Mesenchymal stem cell (in vitro differentiated cells and primary cell): ENCODE measurements around the gene PHB1.

Source experiments
- DNase-seq: peaks from one replicate; pipeline ENCODE4 v3.0.0-alpha.2; 2013
- H2AFZ ChIP-seq: one replicate; pipeline ENCODE4 v1.6.1; 2013; ENCODE audit warnings: low read depth, mild to moderate bottlenecking, control low read depth, inconsistent platforms, low read length, moderate library complexity
- H2AK5ac ChIP-seq: 2 replicates; pipeline ENCODE4 v1.6.1; 2013; ENCODE audit warnings: low read length, moderate library complexity, mild to moderate bottlenecking, inconsistent platforms; ENCODE audit not compliant: severe bottlenecking
- H2BK120ac ChIP-seq: one replicate; pipeline ENCODE4 v1.6.1; 2013; ENCODE audit warnings: low read depth, mild to moderate bottlenecking, inconsistent platforms, low read length, moderate library complexity
- H2BK12ac ChIP-seq, 2 experiments: one replicate each; pipeline ENCODE4 v1.6.1; 2013; ENCODE audit warnings: inconsistent platforms in 2 of 2, low read length in 2 of 2, mild to moderate bottlenecking in 2 of 2, moderate library complexity in 2 of 2, control low read depth in 1 of 2
- H2BK15ac ChIP-seq: one replicate; pipeline ENCODE4 v1.6.1; 2013; ENCODE audit warnings: mild to moderate bottlenecking, low read depth, inconsistent platforms; ENCODE audit not compliant: poor library complexity, severe bottlenecking
- H2BK5ac ChIP-seq: 2 replicates; pipeline ENCODE4 v1.6.1; 2013; ENCODE audit warnings: low read depth, mild to moderate bottlenecking, low read length, control low read depth, inconsistent platforms; ENCODE audit not compliant: poor library complexity, severe bottlenecking
- H3K14ac ChIP-seq, 2 experiments: one replicate each; pipeline ENCODE4 v1.6.1; 2013; ENCODE audit warnings: inconsistent platforms in 2 of 2, low read length in 2 of 2, control low read depth in 1 of 2, mild to moderate bottlenecking in 1 of 2, moderate library complexity in 1 of 2
- H3K18ac ChIP-seq, 2 experiments: one replicate each; pipeline ENCODE4 v1.6.1; 2013; ENCODE audit warnings: inconsistent platforms in 2 of 2, low read length in 2 of 2, control low read depth in 1 of 2, low read depth in 1 of 2, mild to moderate bottlenecking in 1 of 2
- H3K23ac ChIP-seq, 2 experiments: one replicate each; pipeline ENCODE4 v1.6.1; 2013; ENCODE audit warnings: inconsistent platforms in 2 of 2, low read length in 2 of 2, mild to moderate bottlenecking in 2 of 2, moderate library complexity in 2 of 2, control low read depth in 1 of 2
- H3K27ac ChIP-seq: 2 replicates; pipeline ENCODE4 v1.5.1; 2013; ENCODE audit warnings: mild to moderate bottlenecking, moderate library complexity, low read length, control low read depth, inconsistent platforms; ENCODE audit not compliant: poor library complexity, severe bottlenecking
- H3K27me3 ChIP-seq, 2 experiments: 2 replicates each; pipeline versions ENCODE4 v1.6.1 to v1.7.0; 2013; ENCODE audit warnings: low read length in 2 of 2, mild to moderate bottlenecking in 2 of 2, moderate library complexity in 2 of 2, control low read depth in 1 of 2, inconsistent platforms in 1 of 2; ENCODE audit not compliant: control insufficient read depth in 1 of 2, insufficient read depth in 1 of 2
- H3K36me3 ChIP-seq, 2 experiments: 2 replicates each; pipeline versions ENCODE4 v1.6.1 to v1.7.0; 2013; ENCODE audit warnings: low read length in 2 of 2, control low read depth in 1 of 2, inconsistent platforms in 1 of 2, low read depth in 1 of 2, mild to moderate bottlenecking in 1 of 2; ENCODE audit not compliant: insufficient read depth in 2 of 2, control insufficient read depth in 1 of 2
- H3K4ac ChIP-seq, 2 experiments: one replicate each; pipeline ENCODE4 v1.6.1; 2013; ENCODE audit warnings: inconsistent platforms in 2 of 2, low read length in 2 of 2, mild to moderate bottlenecking in 2 of 2, moderate library complexity in 2 of 2, control low read depth in 1 of 2, low read depth in 1 of 2
- H3K4me1 ChIP-seq: 2 replicates; pipeline ENCODE4 v1.6.1; 2013; ENCODE audit warnings: low read depth, low read length, control low read depth; ENCODE audit not compliant: control insufficient read depth, insufficient read depth
- H3K4me2 ChIP-seq: 2 replicates; pipeline ENCODE4 v1.6.1; 2013; ENCODE audit warnings: low read length, mild to moderate bottlenecking, inconsistent platforms; ENCODE audit not compliant: poor library complexity, severe bottlenecking
- H3K4me3 ChIP-seq, 2 experiments: 2 replicates each; pipeline versions ENCODE4 v1.5.1 to v1.7.0; 2013; ENCODE audit warnings: low read length in 2 of 2, mild to moderate bottlenecking in 2 of 2, control low read depth in 1 of 2, low read depth in 1 of 2; ENCODE audit not compliant: insufficient read depth in 1 of 2
- H3K79me1 ChIP-seq: replicated peaks from 2 replicates; pipeline ENCODE4 v1.6.1; 2013; ENCODE audit warnings: mild to moderate bottlenecking, control low read depth, low read length, inconsistent platforms; ENCODE audit not compliant: poor library complexity, severe bottlenecking
- H3K9ac ChIP-seq: 2 replicates; pipeline ENCODE4 v1.7.0; 2013; ENCODE audit warnings: mild to moderate bottlenecking, low read length, moderate library complexity
- H3K9me3 ChIP-seq: 2 replicates; pipeline ENCODE4 v1.7.0; 2013; ENCODE audit warnings: mild to moderate bottlenecking, low read length; ENCODE audit not compliant: control insufficient read depth
- H4K8ac ChIP-seq: one replicate; pipeline ENCODE4 v1.6.1; 2013; ENCODE audit warnings: inconsistent platforms, mild to moderate bottlenecking, low read length, moderate library complexity
- H4K91ac ChIP-seq: one replicate; pipeline ENCODE4 v1.6.1; 2013; ENCODE audit warnings: mild to moderate bottlenecking, low read length, inconsistent platforms
- WGBS: methylation state at CpG from one replicate; pipeline ENCODE4 v1.1.7; 2013; ENCODE audit warnings: mixed read lengths; 5-methylcytosine and 5-hydroxymethylcytosine counted together

The PHB1 gene

DNA sequence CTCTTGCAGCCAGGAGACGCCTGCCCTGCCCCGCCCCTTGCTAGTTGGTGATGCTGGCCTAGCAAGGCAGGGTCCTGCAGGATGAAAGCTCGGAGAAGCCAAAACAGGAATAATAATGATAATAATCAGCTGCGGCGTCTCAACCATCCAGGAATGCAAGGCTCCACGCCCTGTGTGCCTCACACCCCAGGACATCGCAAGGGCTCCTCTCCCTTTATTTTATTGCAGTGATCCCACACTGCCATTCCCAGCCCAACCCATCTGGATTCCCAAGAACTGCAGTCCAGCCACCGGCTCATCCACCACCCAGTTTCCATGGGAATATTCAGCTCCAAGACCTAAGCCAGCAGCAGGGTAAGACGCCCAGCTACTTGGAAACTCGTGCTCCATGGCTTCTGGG lies 31.6 kb downstream of the PHB1 start:
- Histone ChIP-seq H2BK5ac (no peak overlapping the region), H3K27me3 (peaks cover 0 to 19% of the 10 kb centered on the region in 2 experiments), H2AFZ (no peak overlapping the region), H3K4me2 (no peak overlapping the region), H2AK5ac (no peak overlapping the region), H3K23ac (no peak overlapping the region), H3K14ac (no peak overlapping the region), H3K27ac (no peak overlapping the region), H3K79me1 (no peaks in the 10 kb centered on the region), H3K18ac (no peak overlapping the region), H4K91ac (no peak overlapping the region), H3K9ac (no peak overlapping the region), H3K9me3 (peaks cover 12% of the 10 kb centered on the region), H3K4ac (no peak overlapping the region), H4K8ac (no peak overlapping the region), H2BK15ac (no peak overlapping the region), H2BK12ac (no peak overlapping the region), H2BK120ac (no peak overlapping the region), H3K36me3 (no peaks in the 10 kb centered on the region), H3K4me3 (no peak overlapping the region), H3K4me1 (no peaks in the 10 kb centered on the region)
- 87% methylated on average over 10 of the region's 10 CpGs for WGBS
- no peak for DNase-seq

DNA sequence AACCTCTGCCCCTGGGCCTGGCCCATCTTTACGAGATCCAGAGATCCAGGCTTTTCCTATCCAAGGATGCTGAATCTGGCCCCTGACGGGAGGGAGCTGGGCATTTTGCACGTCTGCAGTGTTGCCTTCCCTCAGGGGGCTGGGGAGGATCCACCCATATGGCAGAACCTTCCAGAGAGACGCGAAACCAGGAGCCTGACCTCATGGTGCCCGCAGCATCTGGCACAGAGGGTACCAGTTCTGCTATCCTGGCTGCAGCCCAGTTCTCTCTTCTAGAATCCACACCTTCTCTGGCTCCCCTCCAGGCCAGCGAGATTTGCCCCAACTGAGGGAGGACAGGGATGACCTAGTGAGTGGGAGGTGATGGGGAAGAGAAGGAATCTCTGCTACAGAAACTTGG lies 32.1 kb downstream of the PHB1 start:
- H3K79me1 ChIP-seq, result no peaks in the 10 kb centered on the region
- no peak overlapping the region for H3K14ac ChIP-seq
- H3K4me1 ChIP-seq, result no peaks in the 10 kb centered on the region
- peaks cover 0 to 19% of the 10 kb centered on the region in 2 experiments for H3K27me3 ChIP-seq
- H3K4ac ChIP-seq, result no peak overlapping the region
- no peaks in the 10 kb centered on the region for H3K36me3 ChIP-seq
- H3K18ac ChIP-seq, result no peak overlapping the region
- no peak overlapping the region for H3K9ac ChIP-seq
- no peak overlapping the region for H2BK15ac ChIP-seq
- no peak overlapping the region for H2BK120ac ChIP-seq
- 88% methylated on average over 7 of the region's 7 CpGs for WGBS
- peaks cover 15% of the 10 kb centered on the region for H3K9me3 ChIP-seq
- no peak overlapping the region for H3K4me2 ChIP-seq
- no peak for DNase-seq
- H2BK12ac ChIP-seq, result no peak overlapping the region
- H2AK5ac ChIP-seq, result no peak overlapping the region
- no peak overlapping the region for H4K91ac ChIP-seq
- H3K23ac ChIP-seq, result no peak overlapping the region
- H3K27ac ChIP-seq, result no peak overlapping the region
- no peak overlapping the region for H2AFZ ChIP-seq
- no peak overlapping the region for H3K4me3 ChIP-seq
- no peak overlapping the region for H4K8ac ChIP-seq
- H2BK5ac ChIP-seq, result no peak overlapping the region

- Histone ChIP-seq H3K9me3 (peaks cover 15% of the 10 kb centered on the region), H4K91ac (no peak overlapping the region), H3K4ac (no peak overlapping the region), H2AK5ac (no peak overlapping the region), H3K36me3 (no peaks in the 10 kb centered on the region), H2AFZ (no peak overlapping the region), H2BK5ac (no peak overlapping the region), H3K4me2 (no peak overlapping the region), H4K8ac (no peak overlapping the region), H3K4me1 (no peaks in the 10 kb centered on the region), H2BK12ac (no peak overlapping the region), H3K27me3 (peaks cover 0 to 19% of the 10 kb centered on the region in 2 experiments), H3K14ac (no peak overlapping the region), H3K23ac (no peak overlapping the region), H3K4me3 (no peak overlapping the region), H3K18ac (no peak overlapping the region), H3K27ac (no peak overlapping the region), H3K9ac (no peak overlapping the region), H2BK120ac (no peak overlapping the region), H3K79me1 (no peaks in the 10 kb centered on the region), H2BK15ac (no peak overlapping the region)
- WGBS, result 94% methylated on average over 5 of the region's 5 CpGs
- no peak for DNase-seq
Measured at GRCh38 chr17:49381793-49382192, 32.9 kb downstream of the PHB1 start.

DNA sequence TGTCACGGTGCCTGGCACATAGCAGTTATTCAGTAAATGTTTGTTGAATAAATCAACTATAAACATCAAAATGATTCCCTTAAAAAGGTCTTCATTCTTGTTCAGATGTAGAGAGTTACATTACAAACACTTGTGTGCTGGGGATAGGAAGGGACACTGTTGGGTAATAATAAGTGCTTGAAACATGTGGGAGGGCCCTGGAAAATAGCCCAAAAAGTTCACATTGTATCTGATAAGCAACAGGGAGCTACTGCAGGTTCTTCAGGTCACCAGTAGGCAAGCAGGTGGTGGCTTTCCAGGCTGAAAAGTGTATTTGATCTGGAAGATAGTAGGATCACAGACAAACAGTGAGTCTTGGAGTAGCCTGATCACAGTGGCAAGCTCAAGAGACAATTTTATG lies 33.6 kb downstream of the PHB1 start:
- Histone ChIP-seq H2AFZ (no peak overlapping the region), H3K4me1 (no peaks in the 10 kb centered on the region), H3K4ac (no peak overlapping the region), H2AK5ac (no peak overlapping the region), H3K27me3 (peaks cover 0 to 19% of the 10 kb centered on the region in 2 experiments), H4K8ac (no peak overlapping the region), H4K91ac (no peak overlapping the region), H3K9ac (no peak overlapping the region), H3K4me2 (no peak overlapping the region), H3K14ac (no peak overlapping the region), H3K9me3 (peaks cover 15% of the 10 kb centered on the region), H2BK120ac (no peak overlapping the region), H3K18ac (no peak overlapping the region), H2BK5ac (no peak overlapping the region), H3K4me3 (no peak overlapping the region), H3K23ac (no peak overlapping the region), H2BK15ac (no peak overlapping the region), H3K36me3 (no peaks in the 10 kb centered on the region), H3K79me1 (no peaks in the 10 kb centered on the region), H3K27ac (no peak overlapping the region), H2BK12ac (no peak overlapping the region)
- no CpG with 5 or more reads among the region's 1 CpG for whole genome bisulfite sequencing
- DNase-seq, result no peak
